Measurements from ENCODE around the gene KLHDC10.
"Not testable (repeated sequence)": the region's sequence is repeated elsewhere in the genome, so short reads cannot be mapped to it uniquely, and the experiment has no call there.

The KLHDC10 gene

DNA sequence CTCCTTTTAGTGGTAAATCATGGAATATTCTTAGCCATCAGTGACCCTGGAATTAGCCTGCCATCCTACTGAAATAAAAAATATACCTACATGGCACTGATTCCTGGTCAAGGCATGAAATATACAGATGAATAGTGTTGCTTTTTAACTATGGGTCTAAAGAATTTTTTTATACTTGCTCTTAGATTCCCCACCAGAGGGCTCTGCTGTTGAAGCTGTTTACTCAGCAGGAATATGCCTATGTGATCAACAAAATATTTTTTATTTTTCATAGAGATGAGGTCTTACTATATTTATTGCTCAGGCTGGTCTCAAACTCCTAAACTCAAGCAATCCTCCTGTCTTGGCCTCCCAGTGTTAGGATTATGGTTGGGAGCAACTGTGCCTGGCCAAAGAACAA is 32.6 kb upstream of the KLHDC10 start:
- TF ChIP-seq EZH2phosphoT487 (conservative IDR thresholded peaks at IDR 0.05; ENCODE audit: low read length), result no peak
- TF ChIP-seq, protein P1, sequence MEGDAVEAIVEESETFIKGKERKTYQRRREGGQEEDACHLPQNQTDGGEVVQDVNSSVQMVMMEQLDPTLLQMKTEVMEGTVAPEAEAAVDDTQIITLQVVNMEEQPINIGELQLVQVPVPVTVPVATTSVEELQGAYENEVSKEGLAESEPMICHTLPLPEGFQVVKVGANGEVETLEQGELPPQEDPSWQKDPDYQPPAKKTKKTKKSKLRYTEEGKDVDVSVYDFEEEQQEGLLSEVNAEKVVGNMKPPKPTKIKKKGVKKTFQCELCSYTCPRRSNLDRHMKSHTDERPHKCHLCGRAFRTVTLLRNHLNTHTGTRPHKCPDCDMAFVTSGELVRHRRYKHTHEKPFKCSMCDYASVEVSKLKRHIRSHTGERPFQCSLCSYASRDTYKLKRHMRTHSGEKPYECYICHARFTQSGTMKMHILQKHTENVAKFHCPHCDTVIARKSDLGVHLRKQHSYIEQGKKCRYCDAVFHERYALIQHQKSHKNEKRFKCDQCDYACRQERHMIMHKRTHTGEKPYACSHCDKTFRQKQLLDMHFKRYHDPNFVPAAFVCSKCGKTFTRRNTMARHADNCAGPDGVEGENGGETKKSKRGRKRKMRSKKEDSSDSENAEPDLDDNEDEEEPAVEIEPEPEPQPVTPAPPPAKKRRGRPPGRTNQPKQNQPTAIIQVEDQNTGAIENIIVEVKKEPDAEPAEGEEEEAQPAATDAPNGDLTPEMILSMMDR (IDR thresholded peaks at IDR 0.05; ENCODE audit: insufficient read depth, low read length, poor library complexity, severe bottlenecking), result peak; percentile 38
- Histone ChIP-seq H3K9me3 (ENCODE audit: insufficient read depth, low read length) (no peaks in the 10 kb centered on the region), H3K9ac (ENCODE audit: low read length) (no peak overlapping the region), H3K27ac (ENCODE audit: low read depth, low read length) (no peak overlapping the region), H3K4me2 (ENCODE audit: low read depth, low read length, poor library complexity, severe bottlenecking) (no peak overlapping the region), H3K27me3 (ENCODE audit: low read length) (no peaks in the 10 kb centered on the region), H4K20me1 (ENCODE audit: low read depth, low read length) (no peaks in the 10 kb centered on the region), H3K36me3 (ENCODE audit: low read length) (no peaks in the 10 kb centered on the region; the same call in 1 of the 2 replicates), H3K9me2 (replicated peaks; ENCODE audit: insufficient read depth, low read length) (no peaks in the 10 kb centered on the region), H2AFZ (ENCODE audit: low read depth, low read length, severe bottlenecking) (no peak overlapping the region), H3F3A (ENCODE audit: insufficient read depth) (0 out of 2 replicates have a peak, but pooled peaks cover 6% of the 10 kb centered on the region), H3K79me2 (ENCODE audit: insufficient read depth, low read length) (no peaks in the 10 kb centered on the region), H3K4me3 (ENCODE audit: insufficient read depth, low read length, poor library complexity, severe bottlenecking) (no peak overlapping the region)

DNA sequence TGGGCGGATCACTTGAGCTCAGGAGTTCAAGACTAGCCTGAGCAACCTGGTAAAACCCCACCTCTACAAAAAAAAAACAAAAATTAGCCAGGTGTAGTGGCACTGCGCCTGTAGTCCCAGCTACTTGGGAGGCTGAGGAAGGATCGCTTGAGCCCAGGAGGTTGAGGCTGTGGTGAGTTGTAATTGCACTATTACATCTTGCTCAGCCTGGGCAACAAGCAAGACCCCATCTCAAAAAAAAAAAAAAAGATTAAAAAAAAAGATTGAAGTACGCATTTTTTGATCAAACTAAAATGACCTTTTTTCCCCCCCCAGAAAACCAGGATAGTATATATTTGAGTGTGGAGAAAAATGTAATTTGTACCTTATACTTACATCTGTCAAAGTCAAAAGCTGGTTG is 29.8 kb upstream of the KLHDC10 start:
- TF ChIP-seq, protein P1 (IDR thresholded peaks at IDR 0.05; ENCODE audit: insufficient read depth, low read length, poor library complexity, severe bottlenecking), result no peak
- TF ChIP-seq EZH2phosphoT487 (conservative IDR thresholded peaks at IDR 0.05; ENCODE audit: low read length), result no peak
- Histone ChIP-seq H3K9ac (ENCODE audit: low read length) (no peak overlapping the region), H3K27ac (ENCODE audit: low read depth, low read length) (no peak overlapping the region), H2AFZ (ENCODE audit: low read depth, low read length, severe bottlenecking) (no peak overlapping the region), H3K4me3 (ENCODE audit: insufficient read depth, low read length, poor library complexity, severe bottlenecking) (no peak overlapping the region), H3K9me2 (replicated peaks; ENCODE audit: insufficient read depth, low read length) (no peaks in the 10 kb centered on the region), H4K20me1 (ENCODE audit: low read depth, low read length) (no peaks in the 10 kb centered on the region), H3K9me3 (ENCODE audit: insufficient read depth, low read length) (no peaks in the 10 kb centered on the region), H3K27me3 (ENCODE audit: low read length) (no peaks in the 10 kb centered on the region), H3K36me3 (ENCODE audit: low read length) (no peaks in the 10 kb centered on the region; the same call in 1 of the 2 replicates), H3F3A (ENCODE audit: insufficient read depth) (0 out of 2 replicates have a peak, but pooled peaks cover 6% of the 10 kb centered on the region), H3K4me2 (ENCODE audit: low read depth, low read length, poor library complexity, severe bottlenecking) (no peak overlapping the region), H3K79me2 (ENCODE audit: insufficient read depth, low read length) (peaks cover 7% of the 10 kb centered on the region; the same call in 1 of the 2 replicates)

DNA sequence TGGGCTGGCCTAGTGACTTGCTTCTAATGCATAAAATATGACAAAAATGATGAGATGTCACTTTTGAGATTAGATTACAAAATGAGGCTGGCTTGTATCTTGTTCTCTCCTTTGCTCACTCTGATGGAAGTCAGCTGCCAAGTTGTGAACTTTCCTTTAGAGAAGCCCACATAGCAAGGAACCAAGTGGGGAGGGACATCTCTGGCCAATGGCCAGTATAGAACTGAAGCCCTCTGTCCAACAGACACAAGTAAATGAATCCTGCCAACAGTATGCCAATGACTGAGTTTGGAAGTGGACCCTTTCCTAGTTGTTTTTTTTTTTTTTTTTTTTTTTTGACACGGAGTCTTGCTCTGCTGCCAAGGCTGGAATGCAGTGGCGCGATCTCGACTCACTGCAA is 22.5 kb upstream of the KLHDC10 start:
- Histone ChIP-seq H3F3A (ENCODE audit: insufficient read depth) (peaks cover 15% of the 10 kb centered on the region), H4K20me1 (ENCODE audit: low read depth, low read length) (no peaks in the 10 kb centered on the region), H3K27ac (ENCODE audit: low read depth, low read length) (no peak overlapping the region), H3K9me3 (ENCODE audit: insufficient read depth, low read length) (no peaks in the 10 kb centered on the region), H2AFZ (ENCODE audit: low read depth, low read length, severe bottlenecking) (no peak overlapping the region), H3K4me3 (ENCODE audit: insufficient read depth, low read length, poor library complexity, severe bottlenecking) (no peak overlapping the region), H3K79me2 (ENCODE audit: insufficient read depth, low read length) (peaks cover 40% of the 10 kb centered on the region), H3K4me2 (ENCODE audit: low read depth, low read length, poor library complexity, severe bottlenecking) (no peak overlapping the region), H3K36me3 (ENCODE audit: low read length) (no peaks in the 10 kb centered on the region), H3K9ac (ENCODE audit: low read length) (no peak overlapping the region), H3K27me3 (ENCODE audit: low read length) (no peaks in the 10 kb centered on the region), H3K9me2 (replicated peaks; ENCODE audit: insufficient read depth, low read length) (no peaks in the 10 kb centered on the region)
- TF ChIP-seq EZH2phosphoT487 (conservative IDR thresholded peaks at IDR 0.05; ENCODE audit: low read length), result no peak

DNA sequence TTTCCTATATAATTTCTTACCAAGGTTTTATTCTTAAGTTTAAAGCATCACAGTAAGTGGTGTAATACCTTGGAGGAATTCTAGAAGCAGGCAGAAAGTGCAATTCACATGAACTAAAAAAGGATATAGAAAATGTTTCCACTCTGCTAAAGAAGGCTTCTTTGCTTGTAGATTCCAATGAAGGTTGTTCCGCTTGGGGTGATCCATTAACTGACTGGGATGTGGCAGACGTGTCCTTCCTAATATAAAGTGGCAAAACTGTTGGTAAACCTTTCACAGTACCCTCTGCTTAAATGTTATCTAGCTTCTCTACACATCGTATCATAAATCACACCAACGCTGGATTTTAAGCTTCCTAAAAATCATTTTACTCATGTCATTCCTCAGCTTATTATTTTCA is 21.4 kb upstream of the KLHDC10 start:
- peaks cover 24% of the 10 kb centered on the region for H3F3A ChIP-seq (ENCODE audit: insufficient read depth)
- no peak overlapping the region for H3K9ac ChIP-seq (ENCODE audit: low read length)
- TF ChIP-seq, protein P1 (IDR thresholded peaks at IDR 0.05; ENCODE audit: insufficient read depth, low read length, poor library complexity, severe bottlenecking), result no peak
- TF ChIP-seq EZH2phosphoT487 (conservative IDR thresholded peaks at IDR 0.05; ENCODE audit: low read length), result no peak
- H3K36me3 ChIP-seq (ENCODE audit: low read length), result no peaks in the 10 kb centered on the region
- no peak overlapping the region for H3K27ac ChIP-seq (ENCODE audit: low read depth, low read length)
- H3K9me2 ChIP-seq (replicated peaks; ENCODE audit: insufficient read depth, low read length), result no peaks in the 10 kb centered on the region
- no peaks in the 10 kb centered on the region for H3K27me3 ChIP-seq (ENCODE audit: low read length)
- H4K20me1 ChIP-seq (ENCODE audit: low read depth, low read length), result no peaks in the 10 kb centered on the region
- no peak overlapping the region for H2AFZ ChIP-seq (ENCODE audit: low read depth, low read length, severe bottlenecking)
- H3K4me3 ChIP-seq (ENCODE audit: insufficient read depth, low read length, poor library complexity, severe bottlenecking), result no peak overlapping the region
- no peaks in the 10 kb centered on the region for H3K9me3 ChIP-seq (ENCODE audit: insufficient read depth, low read length)
- H3K4me2 ChIP-seq (ENCODE audit: low read depth, low read length, poor library complexity, severe bottlenecking), result no peak overlapping the region
- peaks cover 33% of the 10 kb centered on the region for H3K79me2 ChIP-seq (ENCODE audit: insufficient read depth, low read length)

DNA sequence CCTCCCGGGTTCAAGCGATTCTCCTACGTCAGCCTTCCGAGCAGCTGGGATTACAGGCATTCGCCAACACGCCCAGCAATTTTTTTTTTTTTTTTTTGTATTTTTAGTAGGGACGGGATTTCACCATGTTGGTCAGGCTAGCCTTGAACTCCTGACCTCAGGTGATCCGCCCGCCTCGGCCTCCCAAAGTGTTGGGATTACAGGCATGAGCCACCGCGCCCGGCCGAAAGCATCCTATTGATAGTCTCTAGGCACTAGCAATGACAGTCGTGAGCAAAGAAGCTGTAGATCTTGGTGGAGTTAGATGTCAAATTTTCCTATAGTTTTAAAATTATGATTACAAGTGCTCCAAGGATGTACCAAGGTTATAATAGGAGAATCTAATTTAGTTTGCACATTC is 18.1 kb upstream of the KLHDC10 start:
- H2AFZ ChIP-seq (ENCODE audit: low read depth, low read length, severe bottlenecking); H3K4me3 ChIP-seq (ENCODE audit: insufficient read depth, low read length, poor library complexity, severe bottlenecking); H3K9me2 ChIP-seq (replicated peaks; ENCODE audit: insufficient read depth, low read length); H3K9me3 ChIP-seq (ENCODE audit: insufficient read depth, low read length); H4K20me1 ChIP-seq (ENCODE audit: low read depth, low read length); H3K36me3 ChIP-seq (ENCODE audit: low read length); H3K9ac ChIP-seq (ENCODE audit: low read length); H3K4me2 ChIP-seq (ENCODE audit: low read depth, low read length, poor library complexity, severe bottlenecking); H3K27me3 ChIP-seq (ENCODE audit: low read length): not testable (repeated sequence)
- peaks cover 38% of the 10 kb centered on the region for H3F3A ChIP-seq (ENCODE audit: insufficient read depth)
- H3K79me2 ChIP-seq (ENCODE audit: insufficient read depth, low read length), result peaks cover 33% of the 10 kb centered on the region
- peak overlapping the region; percentile 89; the same call in 1 of the 2 replicates for H3K27ac ChIP-seq (ENCODE audit: low read depth, low read length)

DNA sequence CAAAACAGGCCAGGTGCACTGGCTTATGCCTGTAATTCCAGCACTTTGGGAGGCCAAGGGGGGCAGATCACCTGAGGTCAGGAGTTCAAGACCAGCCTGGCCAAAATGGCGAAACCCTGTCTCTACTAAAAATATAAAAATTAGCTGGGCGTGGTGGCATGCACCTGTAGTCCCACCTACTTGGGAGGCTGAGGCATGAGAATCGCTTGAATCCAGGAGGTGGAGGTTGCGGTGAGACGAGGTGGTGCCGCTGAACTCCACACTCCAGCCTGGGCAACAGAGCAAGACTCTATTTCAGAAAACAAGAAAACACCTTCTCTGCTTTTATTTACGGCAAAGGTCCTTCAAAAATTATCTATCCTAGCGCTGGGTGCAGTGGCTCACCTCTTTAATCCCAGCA is 15.1 kb upstream of the KLHDC10 start:
- peaks cover 10% of the 10 kb centered on the region for H3K79me2 ChIP-seq (ENCODE audit: insufficient read depth, low read length)
- not testable (repeated sequence) for H3K9me2 ChIP-seq (replicated peaks; ENCODE audit: insufficient read depth, low read length); H3K9me3 ChIP-seq (ENCODE audit: insufficient read depth, low read length); H4K20me1 ChIP-seq (ENCODE audit: low read depth, low read length); H3K4me3 ChIP-seq (ENCODE audit: insufficient read depth, low read length, poor library complexity, severe bottlenecking); H3K36me3 ChIP-seq (ENCODE audit: low read length); H2AFZ ChIP-seq (ENCODE audit: low read depth, low read length, severe bottlenecking); H3K27me3 ChIP-seq (ENCODE audit: low read length)
- H3K27ac ChIP-seq (ENCODE audit: low read depth, low read length), result peak overlapping the region; percentile 90
- H3F3A ChIP-seq (ENCODE audit: insufficient read depth), result peaks cover 35% of the 10 kb centered on the region
- H3K9ac ChIP-seq (ENCODE audit: low read length), result peak overlapping the region; percentile 20; the same call in 1 of the 2 replicates
- peak overlapping the region; percentile 36 for H3K4me2 ChIP-seq (ENCODE audit: low read depth, low read length, poor library complexity, severe bottlenecking)
